Mucosa of descending colon (tissue), 3 donors: ENCODE measurements around the gene PHOX2A. TPM values are rescaled to one million over a fixed set of nuclear protein-coding genes. Genes with fewer than 3 reads are reported as not detected.

Experiments used
- ATAC-seq: fragments of 200-7000 bp; cut with Tn5 transposase; one replicate; pipeline ENCODE4 v1.9.1; 2020; ENCODE audit warnings: mild to moderate bottlenecking, moderate library complexity
- DNase-seq, 3 donors: peaks; one replicate each; pipeline ENCODE4 v3.0.0-alpha.2; 2020
- H3K36me3 ChIP-seq: fragments of 200-600 bp; one replicate; pipeline ENCODE4 v1.8.0; 2021; ENCODE audit warnings: low read depth, mild to moderate bottlenecking
- H3K4me1 ChIP-seq: fragments of 200-600 bp; one replicate; pipeline ENCODE4 v1.8.0; 2021; ENCODE audit warnings: low read depth, mild to moderate bottlenecking
- H3K4me3 ChIP-seq: fragments of 200-600 bp; one replicate; pipeline ENCODE4 v1.8.0; 2021; ENCODE audit warnings: mild to moderate bottlenecking
- H3K9me3 ChIP-seq: fragments of 200-600 bp; one replicate; pipeline ENCODE4 v1.8.0; 2021; ENCODE audit warnings: mild to moderate bottlenecking
- intact Hi-C, 2 donors: fragments of 100-400 bp; cut with DNase I in 1 of 2; cut with micrococcal nuclease in 1 of 2; formaldehyde crosslinking; loops; one replicate each; pipeline versions ENCODE4 v1.11.0 to v1.11.1; 2022; cut with DNase I, micrococcal nuclease
- total RNA-seq, 3 donors: library from RNA; stranded (reverse); fragmentation: NEBNext Ultra II Directional in 2 of 3; extraction: Animal tissue kit (Norgen Biotek cat#: 25700) in 2 of 3; gene quantifications; one replicate each; pipeline versions ENCODE4 v1.2.1 to v1.2.4, GENCODE V29; 2021 to 2023
- TF ChIP-seq, protein P1 (sequence below): fragments of 200-600 bp; IDR thresholded peaks from one replicate; pipeline ENCODE4 v1.8.0; 2022; ENCODE audit warnings: antibody characterized with exemption, mild to moderate bottlenecking
- donor health status: DM: no; HTN: no; CAD: no; lungs with moderate emphysema.
- donor health status: DM: no; HTN: no; CAD: no.
- donor health status: DM: no; HTN: yes; CAD: no.

PHOX2A gene
- total RNA-seq, 3 donors from 2014 or later = 0.55 to 2.6 (median 0.60) TPM

DNA sequence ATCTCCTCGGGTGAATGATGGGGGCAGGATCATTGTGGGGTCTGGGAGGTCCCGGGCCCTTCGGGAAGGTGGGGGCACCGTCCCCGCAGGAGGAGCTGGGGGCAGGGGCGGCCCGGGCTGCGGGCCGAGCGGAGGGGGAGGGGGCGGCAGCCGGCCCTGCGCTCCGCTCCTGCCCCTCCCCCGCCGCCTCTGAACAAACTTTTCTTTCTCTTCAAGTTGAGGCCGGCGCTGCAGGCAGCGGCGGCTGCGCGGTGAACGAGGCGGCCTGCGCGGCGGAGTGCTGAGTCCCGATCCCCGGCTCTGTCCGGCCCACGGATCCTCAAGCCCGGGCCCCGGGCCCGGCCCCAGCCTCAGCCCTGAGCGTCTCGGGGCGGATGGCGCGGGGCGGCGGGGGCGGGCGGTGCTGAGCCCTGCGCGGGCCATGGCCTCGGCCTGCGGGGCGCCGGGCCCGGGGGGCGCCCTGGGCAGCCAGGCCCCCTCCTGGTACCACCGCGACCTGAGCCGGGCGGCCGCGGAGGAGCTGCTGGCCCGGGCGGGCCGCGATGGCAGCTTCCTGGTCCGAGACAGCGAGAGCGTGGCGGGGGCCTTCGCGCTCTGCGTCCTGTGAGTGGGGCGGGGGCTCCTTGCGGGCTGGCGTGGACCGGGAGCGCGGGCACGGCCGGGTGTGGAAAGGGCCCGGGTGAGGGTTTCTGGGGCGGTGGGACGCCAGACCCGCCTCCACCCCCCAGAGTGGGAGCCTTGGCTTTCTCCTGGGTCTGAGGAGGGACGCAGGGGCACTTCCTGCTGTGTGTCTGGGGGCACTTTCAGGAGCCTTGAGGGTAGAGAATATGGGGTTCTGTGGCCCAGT is 19.2 kb downstream of the PHOX2A start, which contains the start of gene INPPL1:
TSS of gene INPPL1 (plus strand) at position 204 of the 847 bp plus-strand sequence. CDS start at position 422, 218 bp downstream.
- intact Hi-C loops = no loop called here
- peak; percentile 9 for ATAC-seq

DNA sequence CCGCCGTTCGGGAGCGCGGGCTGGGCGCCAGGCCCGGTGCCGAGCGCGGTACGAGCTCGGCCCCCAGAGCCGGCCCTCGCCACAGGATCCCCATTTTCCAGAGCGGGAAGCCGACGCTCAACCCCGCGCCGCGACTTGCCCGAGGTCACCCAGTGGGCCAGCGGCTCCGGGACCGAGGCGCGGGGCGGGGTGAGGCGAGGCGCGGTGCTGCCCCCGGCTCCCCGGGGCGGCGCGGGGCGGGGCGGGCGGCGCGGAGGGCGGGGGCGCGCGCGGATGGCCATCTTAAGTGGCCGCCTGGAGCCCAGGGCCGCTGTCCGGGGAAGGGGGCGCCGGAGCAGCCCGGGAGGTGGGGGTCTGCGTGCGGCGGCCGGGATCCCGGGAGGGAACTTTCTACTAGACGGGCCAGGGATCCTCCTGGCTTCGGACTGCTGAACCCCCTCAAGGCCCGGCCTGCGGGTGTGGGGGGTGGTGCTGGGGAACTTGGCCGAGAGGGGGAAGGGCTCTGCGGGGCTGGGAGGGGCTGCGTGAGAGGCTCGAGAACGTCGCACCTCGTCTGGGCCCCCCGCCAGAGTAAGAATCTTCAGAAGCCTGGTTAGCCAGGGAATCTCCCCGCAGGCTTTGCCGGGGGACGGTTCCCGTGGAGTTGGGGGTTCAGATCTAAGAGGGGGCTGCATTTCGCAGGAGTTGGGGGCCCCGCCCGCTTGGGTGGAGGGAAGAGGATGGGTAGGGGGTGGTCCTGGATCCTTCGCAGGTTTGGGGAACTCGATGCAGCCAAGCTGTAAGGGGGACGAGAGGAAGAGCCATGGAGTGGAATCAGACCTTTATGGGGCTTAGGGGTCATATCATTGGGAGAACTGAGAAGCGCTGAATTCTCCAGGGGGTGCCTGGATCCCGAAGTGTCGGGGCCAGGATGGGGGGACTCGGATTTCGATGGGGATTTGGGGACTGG is 20.1 kb downstream of the PHOX2A start:
- intact Hi-C loops = no loop called here
- TF ChIP-seq, protein P1, sequence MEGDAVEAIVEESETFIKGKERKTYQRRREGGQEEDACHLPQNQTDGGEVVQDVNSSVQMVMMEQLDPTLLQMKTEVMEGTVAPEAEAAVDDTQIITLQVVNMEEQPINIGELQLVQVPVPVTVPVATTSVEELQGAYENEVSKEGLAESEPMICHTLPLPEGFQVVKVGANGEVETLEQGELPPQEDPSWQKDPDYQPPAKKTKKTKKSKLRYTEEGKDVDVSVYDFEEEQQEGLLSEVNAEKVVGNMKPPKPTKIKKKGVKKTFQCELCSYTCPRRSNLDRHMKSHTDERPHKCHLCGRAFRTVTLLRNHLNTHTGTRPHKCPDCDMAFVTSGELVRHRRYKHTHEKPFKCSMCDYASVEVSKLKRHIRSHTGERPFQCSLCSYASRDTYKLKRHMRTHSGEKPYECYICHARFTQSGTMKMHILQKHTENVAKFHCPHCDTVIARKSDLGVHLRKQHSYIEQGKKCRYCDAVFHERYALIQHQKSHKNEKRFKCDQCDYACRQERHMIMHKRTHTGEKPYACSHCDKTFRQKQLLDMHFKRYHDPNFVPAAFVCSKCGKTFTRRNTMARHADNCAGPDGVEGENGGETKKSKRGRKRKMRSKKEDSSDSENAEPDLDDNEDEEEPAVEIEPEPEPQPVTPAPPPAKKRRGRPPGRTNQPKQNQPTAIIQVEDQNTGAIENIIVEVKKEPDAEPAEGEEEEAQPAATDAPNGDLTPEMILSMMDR = no peak

More for the DNA sequence above, 19.2 kb downstream of the PHOX2A start, which contains the start of gene INPPL1:
- Histone ChIP-seq H3K36me3 (peaks cover 1% of the 10 kb centered on the region), H3K9me3 (no peaks in the 10 kb centered on the region), H3K4me3 (peak within 1 kb of the TSS; percentile 77), H3K4me1 (peaks cover 15% of the 10 kb centered on the region)
- TF ChIP-seq, protein P1 = no peak
- peak; percentile 73 to 77 (median 76) for DNase-seq

DNA sequence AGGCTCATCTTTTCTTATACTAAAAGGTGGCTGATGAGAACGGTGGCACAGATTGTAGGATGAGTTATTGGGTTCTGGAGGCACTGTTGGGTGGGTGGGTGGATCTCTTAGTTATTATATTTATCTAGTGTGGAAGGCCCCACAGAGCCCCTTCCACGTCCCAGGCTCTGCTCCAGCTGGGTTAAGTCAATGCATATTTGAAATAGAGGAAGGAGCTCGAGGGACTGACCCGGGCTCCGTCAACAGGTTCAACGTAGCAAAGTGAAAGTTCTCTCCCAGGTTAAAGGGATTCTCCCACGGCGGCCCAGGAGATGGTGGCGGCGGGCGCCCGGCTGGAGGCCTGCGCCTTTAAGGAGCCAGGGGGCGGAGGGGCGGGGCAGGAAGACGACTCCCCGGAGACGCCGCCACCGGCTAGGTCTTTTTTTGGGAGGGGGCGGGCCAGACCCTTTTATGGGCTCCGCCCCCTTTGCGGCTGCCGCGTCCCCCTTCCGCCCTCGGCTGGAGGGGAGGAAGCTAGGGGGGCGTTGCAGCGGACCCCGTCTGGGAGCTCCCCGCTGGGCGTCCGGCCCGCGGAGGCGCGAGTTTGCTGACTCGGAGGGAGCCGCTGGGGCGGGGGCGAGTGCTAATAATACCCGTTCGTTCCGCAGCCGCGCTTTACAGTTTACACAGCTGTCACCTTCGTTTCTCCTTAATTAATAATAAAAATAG is 20.9 kb downstream of the PHOX2A start:
- TF ChIP-seq, protein P1 = peak; percentile 18
- DNase-seq (peak; percentile 97 to 98 (median 97)), ATAC-seq (peak; percentile 87)
- intact Hi-C loops = no loop called here
- no peaks in the 10 kb centered on the region for H3K9me3 ChIP-seq
- H3K36me3 ChIP-seq = no peaks in the 10 kb centered on the region
- peaks cover 15% of the 10 kb centered on the region for H3K4me1 ChIP-seq
- H3K4me3 ChIP-seq = peak overlapping the region; percentile 77

More for the DNA sequence above, 20.1 kb downstream of the PHOX2A start:
- H3K36me3 ChIP-seq = no peaks in the 10 kb centered on the region
- peak overlapping the region; percentile 77 for H3K4me3 ChIP-seq
- peaks cover 15% of the 10 kb centered on the region for H3K4me1 ChIP-seq
- peak; percentile 82 to 89 (median 85) for DNase-seq
- H3K9me3 ChIP-seq = no peaks in the 10 kb centered on the region
- peak; percentile 79 for ATAC-seq

DNA sequence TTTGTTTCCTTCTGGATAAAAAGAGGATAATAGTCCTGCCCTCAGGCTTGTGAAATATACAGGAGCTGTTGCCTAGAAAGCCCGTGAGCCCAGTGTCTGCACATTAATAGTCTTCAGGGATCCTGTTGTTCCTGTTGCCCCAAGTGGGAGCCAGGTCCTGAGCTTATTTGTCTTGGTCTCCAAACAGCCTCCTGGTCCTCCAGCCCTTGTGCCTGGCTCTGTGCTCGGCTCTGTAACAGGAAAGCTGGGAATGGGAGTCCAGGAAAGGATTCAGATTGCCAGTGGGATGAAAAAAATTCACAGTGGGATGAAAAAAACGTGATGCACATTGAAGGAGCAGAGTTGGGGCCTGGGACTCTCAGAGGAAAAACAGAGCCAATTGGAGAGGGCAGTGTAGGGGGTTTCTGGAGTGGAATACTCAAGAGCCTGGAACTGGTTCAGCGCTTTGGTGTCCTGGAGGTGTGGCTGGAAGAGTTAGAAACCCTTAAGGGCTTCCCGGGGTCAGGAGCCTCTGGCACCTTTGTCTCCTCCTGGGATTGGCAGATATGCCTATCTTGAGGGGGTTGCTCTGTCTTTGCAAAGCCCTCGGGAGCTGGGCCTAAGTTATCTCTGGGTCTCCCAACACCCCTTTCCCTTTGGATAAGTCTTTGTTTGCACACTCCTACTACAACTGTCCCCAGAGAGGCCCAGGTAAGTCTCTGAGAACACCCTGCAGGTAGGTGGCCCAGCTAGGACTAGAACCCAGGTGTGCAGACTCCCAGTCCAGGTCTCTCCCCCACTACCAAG is 21.7 kb downstream of the PHOX2A start:
- ATAC-seq (no peak), DNase-seq (peak in 1 of 3 donors; percentile 27)
- Histone ChIP-seq H3K36me3 (no peaks in the 10 kb centered on the region), H3K9me3 (no peaks in the 10 kb centered on the region), H3K4me3 (no peak overlapping the region), H3K4me1 (peaks cover 15% of the 10 kb centered on the region)
- intact Hi-C loops = no loop called here
- TF ChIP-seq, protein P1 = no peak
